ENCODE results near the gene ARMC6.

DNA sequence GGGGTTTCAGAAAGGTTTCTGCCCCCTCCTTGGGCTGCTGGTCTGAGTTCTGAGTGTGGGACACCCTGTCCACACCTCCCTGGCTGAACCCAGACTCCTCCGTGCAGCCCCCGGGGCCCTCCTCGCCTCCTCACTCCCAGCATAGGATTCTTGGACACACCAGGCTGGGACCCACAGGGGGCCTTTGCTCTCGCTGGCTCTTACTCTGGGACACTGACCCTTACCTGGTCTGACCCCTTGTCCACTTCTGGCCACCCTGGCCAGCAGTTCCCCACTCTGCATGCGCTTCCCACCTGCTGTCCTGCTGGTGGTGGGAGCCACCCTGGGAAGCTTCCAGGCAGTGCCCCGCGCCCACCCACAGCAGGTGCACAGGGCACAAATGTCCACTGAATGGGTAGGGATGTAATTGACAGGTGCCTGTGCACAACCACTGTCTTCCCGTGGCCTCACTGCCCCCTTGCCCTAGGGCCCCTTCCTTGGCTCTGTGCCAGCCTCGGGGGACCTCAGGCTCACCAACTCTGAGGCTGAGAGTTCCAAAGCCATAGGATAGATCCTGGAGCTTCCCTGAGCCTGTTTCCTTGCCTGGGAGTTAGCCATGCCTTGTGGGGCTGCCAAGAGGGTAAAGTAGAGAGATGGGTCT, 23.4 kb downstream of the ARMC6 start:
- TF ChIP-seq POLR2A (IDR thresholded peaks at IDR 0.05) (no peak), POLR2AphosphoS5 (IDR thresholded peaks at IDR 0.05) (no peak), EP300 (IDR thresholded peaks at IDR 0.05) (no peak)
- TF ChIP-seq, protein P1, sequence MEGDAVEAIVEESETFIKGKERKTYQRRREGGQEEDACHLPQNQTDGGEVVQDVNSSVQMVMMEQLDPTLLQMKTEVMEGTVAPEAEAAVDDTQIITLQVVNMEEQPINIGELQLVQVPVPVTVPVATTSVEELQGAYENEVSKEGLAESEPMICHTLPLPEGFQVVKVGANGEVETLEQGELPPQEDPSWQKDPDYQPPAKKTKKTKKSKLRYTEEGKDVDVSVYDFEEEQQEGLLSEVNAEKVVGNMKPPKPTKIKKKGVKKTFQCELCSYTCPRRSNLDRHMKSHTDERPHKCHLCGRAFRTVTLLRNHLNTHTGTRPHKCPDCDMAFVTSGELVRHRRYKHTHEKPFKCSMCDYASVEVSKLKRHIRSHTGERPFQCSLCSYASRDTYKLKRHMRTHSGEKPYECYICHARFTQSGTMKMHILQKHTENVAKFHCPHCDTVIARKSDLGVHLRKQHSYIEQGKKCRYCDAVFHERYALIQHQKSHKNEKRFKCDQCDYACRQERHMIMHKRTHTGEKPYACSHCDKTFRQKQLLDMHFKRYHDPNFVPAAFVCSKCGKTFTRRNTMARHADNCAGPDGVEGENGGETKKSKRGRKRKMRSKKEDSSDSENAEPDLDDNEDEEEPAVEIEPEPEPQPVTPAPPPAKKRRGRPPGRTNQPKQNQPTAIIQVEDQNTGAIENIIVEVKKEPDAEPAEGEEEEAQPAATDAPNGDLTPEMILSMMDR (IDR thresholded peaks at IDR 0.05) = no peak

All from suprapubic skin (tissue), 4 donors.